GM18870 (cell line): ENCODE results near the gene UGT1A10.

Experiments
- ATAC-seq: cut with Tn5 transposase; IDR thresholded peaks from one replicate; pipeline ENCODE4 v1.9.1; 2021; ENCODE audit warnings: moderate library complexity; ENCODE audit not compliant: unreplicated experiment

The UGT1A10 gene

GRCh38 chr2:233768076-233768475, 131.8 kb downstream of the UGT1A10 start:
- no peak for ATAC-seq

GRCh38 chr2:233769260-233769659, 133.0 kb downstream of the UGT1A10 start:
- no peak for ATAC-seq

- ATAC-seq: no peak
Observed at GRCh38 chr2:233772153-233772552, 135.9 kb downstream of the UGT1A10 start.

GRCh38 chr2:233772583-233772982, 136.3 kb downstream of the UGT1A10 start:
- no peak for ATAC-seq

GRCh38 chr2:233773854-233774253, 137.6 kb downstream of the UGT1A10 start:
- no peak for ATAC-seq

- ATAC-seq: no peak
Observed at GRCh38 chr2:233775414-233775813, 139.2 kb downstream of the UGT1A10 start.

- ATAC-seq: no peak
Observed at GRCh38 chr2:233778030-233778429, 141.8 kb downstream of the UGT1A10 start, which contains the start of gene MROH2A. TSS of gene MROH2A (plus strand) at chr2:233778330. CDS start at chr2:233779359, 1,029 bp downstream.

GRCh38 chr2:233779722-233780121, 143.5 kb downstream of the UGT1A10 start:
- ATAC-seq: no peak

GRCh38 chr2:233780771-233781170, 144.5 kb downstream of the UGT1A10 start:
- ATAC-seq: no peak

GRCh38 chr2:233789554-233789953, 153.3 kb downstream of the UGT1A10 start:
- no peak for ATAC-seq

GRCh38 chr2:233791151-233791882, 155.1 kb downstream of the UGT1A10 start:
- no peak for ATAC-seq

- ATAC-seq: no peak
Observed at GRCh38 chr2:233791883-233792329, 155.7 kb downstream of the UGT1A10 start.

GRCh38 chr2:233792720-233793119, 156.5 kb downstream of the UGT1A10 start:
- ATAC-seq: no peak

GRCh38 chr2:233793465-233794127, 157.3 kb downstream of the UGT1A10 start:
- no peak for ATAC-seq

GRCh38 chr2:233794128-233794658, 157.9 kb downstream of the UGT1A10 start:
- no peak for ATAC-seq

- no peak for ATAC-seq
Observed at GRCh38 chr2:233795735-233796171, 159.5 kb downstream of the UGT1A10 start.

- ATAC-seq: no peak
Observed at GRCh38 chr2:233796254-233796653, 160.0 kb downstream of the UGT1A10 start.

- no peak for ATAC-seq
Observed at GRCh38 chr2:233798335-233799086, 162.3 kb downstream of the UGT1A10 start.

GRCh38 chr2:233799087-233799665, 162.9 kb downstream of the UGT1A10 start:
- no peak for ATAC-seq

GRCh38 chr2:233799716-233800115, 163.5 kb downstream of the UGT1A10 start:
- no peak for ATAC-seq

GRCh38 chr2:233800208-233800607, 164.0 kb downstream of the UGT1A10 start:
- no peak for ATAC-seq
